ENCODE data around the gene MYLK.

MYLK gene

DNA sequence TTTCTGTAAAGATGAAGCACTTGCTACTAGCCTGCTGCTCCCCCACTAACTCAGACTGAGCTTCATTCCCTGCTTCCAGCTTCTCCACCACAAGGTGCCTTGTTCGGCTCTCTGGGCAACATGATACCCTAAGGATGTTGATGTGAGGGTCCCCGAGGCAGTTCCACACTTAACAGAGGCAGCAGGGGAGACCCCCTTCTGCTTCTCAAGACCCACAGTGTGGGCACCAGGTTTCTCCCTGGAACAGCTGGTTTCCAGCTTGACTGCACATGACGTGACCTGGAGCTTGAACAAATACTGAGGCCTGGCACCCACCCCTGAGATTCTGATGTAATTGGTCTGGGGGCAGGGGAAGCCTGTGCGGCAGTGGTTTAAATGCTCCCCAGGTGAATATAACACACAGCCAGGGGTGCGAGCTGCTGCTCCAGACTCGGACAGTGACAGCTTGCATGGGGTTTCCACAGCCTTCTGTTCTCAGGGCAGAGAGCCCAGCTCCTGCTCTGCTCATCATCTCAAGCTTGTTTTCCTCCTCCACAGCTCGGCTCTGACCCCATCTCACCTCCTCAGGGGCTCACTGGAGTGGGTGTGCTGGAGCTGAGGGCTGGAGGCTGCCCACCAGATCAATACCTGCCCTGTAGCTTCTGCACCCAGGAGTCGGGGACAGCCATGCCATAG is 204.3 kb downstream of the MYLK start:
- no peak for DNase-seq (ENCODE audit: low read depth, low spot score)

- DNase-seq (ENCODE audit: low read depth, low spot score), result no peak
Observed at GRCh38 chr3:123678108-123678511, 206.0 kb downstream of the MYLK start.

DNA sequence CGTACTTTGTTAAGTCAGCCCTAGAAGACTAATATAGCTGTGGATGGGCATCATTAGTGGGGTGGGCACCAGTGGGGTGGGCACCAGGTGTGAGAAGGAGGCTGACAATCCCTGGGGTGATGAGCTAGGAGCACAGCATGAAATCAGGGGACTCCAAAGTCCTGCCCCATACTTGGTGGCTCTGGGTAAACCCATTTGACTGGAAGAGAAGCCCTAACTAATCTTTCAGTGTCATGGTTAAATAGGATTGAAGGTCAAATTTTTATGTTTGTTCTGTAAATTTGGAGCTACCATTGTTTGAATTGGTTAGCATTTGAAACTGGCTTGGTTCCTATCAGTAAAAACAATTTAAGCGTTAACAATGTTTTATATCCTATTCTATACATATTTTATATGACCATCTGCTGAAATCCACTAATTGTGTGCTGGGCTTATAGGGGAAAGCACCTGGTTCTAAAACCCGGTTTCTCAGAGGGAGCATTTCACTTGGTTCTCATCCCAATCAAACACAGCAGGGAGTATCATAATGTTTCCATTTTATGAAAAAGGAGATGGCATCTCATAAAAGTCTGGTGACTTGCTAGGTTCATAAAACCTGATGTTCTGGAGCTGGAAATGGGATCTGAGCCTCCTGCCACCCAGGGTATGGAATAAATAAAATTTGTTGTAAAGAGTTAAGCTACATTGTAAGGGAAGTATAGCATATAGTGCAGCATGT is 211.5 kb downstream of the MYLK start:
- DNase-seq (ENCODE audit: low read depth, low spot score), result no peak

DNA sequence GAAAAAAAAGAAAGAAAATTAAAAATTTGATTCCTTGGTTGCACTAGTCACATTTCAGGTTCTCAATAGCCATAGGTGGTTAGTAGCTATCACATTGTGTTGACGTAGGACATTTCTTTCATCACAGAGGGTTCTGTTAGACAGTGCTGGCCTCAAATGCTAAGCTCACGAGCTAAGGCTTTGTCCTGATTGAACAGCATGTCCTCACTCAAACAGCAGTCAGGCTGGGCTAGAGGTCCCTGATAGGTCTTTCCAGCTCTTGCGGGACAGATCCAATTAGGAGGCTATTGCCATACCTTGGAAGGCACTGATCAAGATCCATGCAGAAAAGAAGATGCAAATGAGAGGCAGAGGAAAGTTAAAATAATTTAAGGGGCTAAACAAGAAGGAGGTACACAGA is 213.4 kb downstream of the MYLK start:
- DNase-seq (ENCODE audit: low read depth, low spot score), result no peak

GRCh38 chr3:123668906-123669305 is 215.2 kb downstream of the MYLK start:
- no peak for DNase-seq (ENCODE audit: low read depth, low spot score)

- no peak for DNase-seq (ENCODE audit: low read depth, low spot score)
Observed at GRCh38 chr3:123667784-123668183, 216.3 kb downstream of the MYLK start.

DNA sequence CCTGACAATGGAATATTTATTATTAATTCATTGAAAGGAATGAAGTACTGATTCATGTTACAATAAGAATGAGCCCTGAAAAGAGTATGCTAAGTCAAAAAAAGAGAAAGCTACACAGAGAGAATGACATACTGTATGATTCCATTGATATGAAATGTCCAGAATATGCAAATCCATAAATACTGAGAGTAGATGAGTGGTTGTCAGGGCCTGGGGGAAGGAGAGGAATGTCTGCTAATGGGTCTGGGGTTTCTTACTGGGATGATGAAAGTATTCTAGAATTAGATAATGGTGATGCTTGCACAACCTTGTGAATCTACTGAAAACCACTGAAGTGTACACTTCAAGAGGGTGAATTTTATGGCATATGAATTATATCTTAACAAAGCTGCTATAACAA is 219.4 kb downstream of the MYLK start:
- DNase-seq (ENCODE audit: low read depth, low spot score), result no peak

GRCh38 chr3:123663977-123664376 is 220.2 kb downstream of the MYLK start:
- no peak for DNase-seq (ENCODE audit: low read depth, low spot score)

DNA sequence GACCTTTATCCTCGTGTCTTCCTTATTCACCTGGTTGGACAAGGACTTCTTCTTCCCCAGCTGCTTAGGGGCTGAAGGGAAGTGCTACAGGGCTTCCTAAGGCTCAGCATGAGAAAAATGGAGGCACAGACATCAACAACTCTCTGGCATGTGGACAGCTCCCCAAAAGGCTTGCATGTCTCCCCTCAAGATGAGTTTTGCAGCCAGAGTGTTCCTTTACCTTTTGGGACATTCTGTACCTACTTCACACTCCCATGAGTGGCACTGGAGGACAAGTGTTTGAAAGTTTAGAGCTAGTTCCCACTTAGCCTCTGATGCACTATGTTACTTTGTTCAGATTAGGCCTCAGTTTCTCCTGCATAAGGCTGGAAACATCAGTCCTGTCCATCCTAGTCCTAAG is 222.2 kb downstream of the MYLK start:
- DNase-seq (ENCODE audit: low read depth, low spot score), result no peak

DNA sequence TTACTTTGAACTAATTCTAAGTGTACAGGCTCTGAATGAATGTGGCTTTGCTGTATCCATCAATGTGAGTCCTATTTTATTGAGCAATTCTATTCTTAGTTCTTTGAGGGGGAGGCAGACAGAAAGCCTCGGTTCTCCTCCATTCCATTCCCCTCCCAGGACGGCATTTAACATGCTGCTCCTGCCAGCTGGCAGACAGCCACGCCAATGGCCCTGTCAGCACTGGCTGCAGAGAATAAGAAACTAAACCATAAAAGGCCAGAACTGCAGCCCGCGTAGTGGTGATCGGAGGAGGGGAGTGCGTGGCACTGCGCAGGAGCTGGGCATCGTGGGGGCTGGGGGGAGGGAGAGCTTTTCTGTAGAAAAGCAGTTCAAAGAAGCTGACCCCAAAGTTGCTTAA is 223.2 kb downstream of the MYLK start:
- no peak for DNase-seq (ENCODE audit: low read depth, low spot score)

- no peak for DNase-seq (ENCODE audit: low read depth, low spot score)
Observed at GRCh38 chr3:123660141-123660675, 223.9 kb downstream of the MYLK start.

DNA sequence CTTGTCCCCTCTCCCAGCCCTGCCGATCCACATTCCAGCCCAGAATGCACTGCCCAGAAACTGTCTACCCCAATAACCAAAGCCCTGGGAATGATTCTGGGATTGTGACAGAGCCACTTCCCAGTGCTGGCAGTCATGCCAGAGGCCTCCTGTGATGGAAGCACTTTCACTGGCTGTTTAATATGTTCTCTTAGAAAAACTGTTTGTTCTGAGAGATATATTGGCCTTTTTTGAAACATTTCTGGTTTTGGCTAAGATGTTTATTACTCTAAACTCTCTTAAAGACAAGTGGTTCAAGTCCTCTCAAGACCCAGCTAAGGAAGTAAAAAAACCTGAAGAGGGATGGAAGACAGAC is 225.3 kb downstream of the MYLK start:
- no peak for DNase-seq (ENCODE audit: low read depth, low spot score)

DNA sequence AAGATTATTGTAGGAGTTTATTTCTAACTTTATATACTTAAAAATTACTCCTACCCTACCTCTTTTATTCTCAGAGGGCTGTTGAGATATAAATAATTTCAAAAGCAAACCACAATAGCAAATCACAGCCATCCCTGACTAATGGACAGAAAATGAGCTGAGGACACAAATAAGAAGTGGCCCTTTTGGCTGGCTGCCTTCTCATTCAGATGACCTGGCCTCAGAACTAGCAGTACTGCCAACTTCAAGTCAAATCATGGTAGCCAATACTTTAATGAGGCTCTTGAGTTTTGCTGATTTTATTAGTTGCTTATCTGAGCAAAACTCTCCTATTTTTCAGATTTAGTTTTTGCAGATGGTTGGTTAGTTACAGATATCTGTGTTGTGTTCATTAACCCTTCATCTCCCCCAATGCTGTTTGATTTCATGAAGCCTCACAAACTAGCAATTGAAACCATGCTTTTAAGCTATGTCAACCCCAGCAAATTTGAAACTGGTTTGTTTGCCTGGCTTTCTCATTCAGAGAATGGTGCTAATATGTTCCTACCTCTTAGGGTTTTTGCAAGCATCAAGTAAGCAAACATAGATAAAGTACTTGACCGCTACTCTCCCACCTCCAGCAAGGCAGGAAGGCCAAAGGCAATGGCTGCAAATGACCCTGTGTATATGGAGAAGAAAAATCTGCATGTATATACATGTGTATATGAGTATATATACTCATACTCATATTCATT is 225.8 kb downstream of the MYLK start:
- DNase-seq (ENCODE audit: low read depth, low spot score), result no peak

GRCh38 chr3:123657568-123657967 is 226.6 kb downstream of the MYLK start:
- no peak for DNase-seq (ENCODE audit: low read depth, low spot score)

- DNase-seq (ENCODE audit: low read depth, low spot score), result no peak
Observed at GRCh38 chr3:123657111-123657510, 227.0 kb downstream of the MYLK start.

DNA sequence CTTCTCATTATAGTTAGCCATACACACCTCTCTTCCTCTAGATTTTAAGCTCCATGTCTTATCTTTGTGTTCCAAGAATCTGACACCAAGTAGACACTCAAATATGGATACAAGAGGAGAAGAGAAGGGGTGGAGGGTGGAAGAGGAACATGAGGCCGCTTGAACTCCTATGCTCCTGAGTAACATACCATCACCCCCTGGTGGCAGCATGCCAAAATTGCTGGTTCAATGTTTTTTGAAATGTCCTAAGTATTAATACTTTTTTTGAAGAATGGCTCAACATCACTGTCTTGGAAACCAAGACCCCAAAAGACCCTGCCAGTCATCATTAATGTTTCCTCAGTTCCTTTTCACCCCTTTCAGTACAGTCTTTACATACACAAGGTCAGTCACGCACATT is 227.4 kb downstream of the MYLK start:
- DNase-seq (ENCODE audit: low read depth, low spot score), result no peak

GRCh38 chr3:123656274-123656673 is 227.9 kb downstream of the MYLK start:
- no peak for DNase-seq (ENCODE audit: low read depth, low spot score)

DNA sequence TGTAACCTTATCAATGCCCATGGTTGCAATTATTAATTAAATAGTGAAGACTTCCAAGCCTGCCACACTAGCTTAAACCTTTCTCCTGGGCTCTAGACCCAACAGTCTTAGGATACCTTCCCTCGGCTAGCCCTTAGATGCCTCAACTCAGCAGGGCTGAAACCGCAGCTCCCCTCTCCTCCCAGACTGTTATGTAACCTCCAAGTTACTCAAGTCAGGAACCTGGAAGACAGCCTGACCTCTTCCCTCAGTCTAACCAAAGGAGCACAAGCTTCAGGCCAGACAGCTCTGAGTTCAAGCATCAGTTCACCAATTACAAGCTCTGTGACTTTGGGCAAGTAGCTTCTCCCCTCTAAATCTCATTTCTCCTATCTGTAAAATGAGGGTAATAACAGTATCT is 228.7 kb downstream of the MYLK start:
- DNase-seq (ENCODE audit: low read depth, low spot score), result no peak

DNA sequence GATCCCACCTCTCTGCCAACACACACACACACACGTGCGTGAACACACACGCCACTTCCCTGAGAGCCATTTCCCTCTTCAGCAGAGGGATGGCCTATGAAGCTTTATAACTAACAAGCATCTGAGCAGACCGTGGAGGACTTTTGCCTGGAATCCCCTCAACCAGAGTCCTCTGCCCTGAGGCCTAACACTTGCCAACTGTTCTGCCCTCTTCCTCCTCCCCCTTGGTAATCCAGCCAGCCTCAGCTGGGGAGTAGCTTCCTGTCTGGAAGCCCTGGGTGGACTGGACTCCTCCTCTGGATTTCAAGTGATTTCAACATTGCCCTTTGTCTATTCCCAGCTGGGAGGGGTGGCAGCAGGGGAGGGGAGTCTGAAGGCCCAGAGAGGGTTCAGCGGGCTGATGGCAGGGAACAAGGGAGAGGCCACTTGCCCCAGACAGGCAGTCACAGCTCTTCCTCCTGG is 230.9 kb downstream of the MYLK start:
- DNase-seq (ENCODE audit: low read depth, low spot score), result no peak

- no peak for DNase-seq (ENCODE audit: low read depth, low spot score)
Observed at GRCh38 chr3:123652342-123652984, 231.7 kb downstream of the MYLK start.

DNA sequence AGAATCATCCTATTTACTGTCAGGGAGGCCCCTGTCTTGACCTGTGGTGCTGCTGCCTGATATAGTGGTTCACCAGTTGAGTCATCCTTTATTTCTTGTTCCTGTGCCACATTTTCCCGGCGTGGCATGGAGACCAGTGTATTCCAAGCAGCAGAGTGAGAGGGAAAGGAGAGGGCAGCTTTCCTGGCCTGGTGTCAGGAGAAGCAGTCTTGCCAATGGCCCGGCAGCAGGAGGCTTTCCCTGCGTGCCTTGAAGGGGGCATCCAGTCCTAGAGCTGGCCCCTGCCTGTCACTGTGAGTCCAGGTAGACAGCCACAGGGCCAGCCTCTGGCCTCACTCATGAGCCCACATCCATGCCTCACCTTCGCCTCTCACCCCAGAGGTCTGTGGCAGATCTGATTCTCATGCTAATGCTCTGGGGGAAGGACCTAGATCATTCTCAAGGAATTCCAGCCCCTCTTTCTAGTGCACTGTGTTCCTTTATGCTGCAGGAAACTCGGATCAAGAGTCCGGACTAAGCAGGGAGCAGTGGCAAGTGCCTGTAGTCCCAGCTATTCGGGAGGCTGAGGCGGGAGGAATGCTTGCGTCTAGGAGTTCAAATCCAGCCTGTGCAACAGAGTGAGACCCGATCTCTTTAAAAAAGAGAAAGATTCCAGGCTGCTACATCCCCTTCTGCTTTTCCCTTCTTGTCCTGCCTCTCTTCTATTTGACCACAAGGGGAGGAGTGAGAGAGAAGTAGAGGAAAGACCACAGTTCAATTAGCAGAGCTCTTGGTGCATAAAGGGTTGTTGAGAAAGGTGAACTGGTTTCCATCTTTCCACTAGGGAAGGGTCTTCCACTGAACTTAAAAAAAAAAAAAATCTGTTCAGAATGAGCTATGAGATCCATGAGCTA is 232.4 kb downstream of the MYLK start:
- no peak for DNase-seq (ENCODE audit: low read depth, low spot score)

All from iPS DF 19.7 (cell line).